ENCODE results near the gene PRKAR1B. TPM values are rescaled to one million over a fixed set of nuclear protein-coding genes. Genes with fewer than 3 reads are reported as not detected.

The PRKAR1B gene
- total and polyA plus RNA-seq, 10 of the 15 experiments (the other 5 are each of a cell fraction or from before 2014, with no cell fraction given): 1.4 to 45.6 (median 19.3) TPM

DNA sequence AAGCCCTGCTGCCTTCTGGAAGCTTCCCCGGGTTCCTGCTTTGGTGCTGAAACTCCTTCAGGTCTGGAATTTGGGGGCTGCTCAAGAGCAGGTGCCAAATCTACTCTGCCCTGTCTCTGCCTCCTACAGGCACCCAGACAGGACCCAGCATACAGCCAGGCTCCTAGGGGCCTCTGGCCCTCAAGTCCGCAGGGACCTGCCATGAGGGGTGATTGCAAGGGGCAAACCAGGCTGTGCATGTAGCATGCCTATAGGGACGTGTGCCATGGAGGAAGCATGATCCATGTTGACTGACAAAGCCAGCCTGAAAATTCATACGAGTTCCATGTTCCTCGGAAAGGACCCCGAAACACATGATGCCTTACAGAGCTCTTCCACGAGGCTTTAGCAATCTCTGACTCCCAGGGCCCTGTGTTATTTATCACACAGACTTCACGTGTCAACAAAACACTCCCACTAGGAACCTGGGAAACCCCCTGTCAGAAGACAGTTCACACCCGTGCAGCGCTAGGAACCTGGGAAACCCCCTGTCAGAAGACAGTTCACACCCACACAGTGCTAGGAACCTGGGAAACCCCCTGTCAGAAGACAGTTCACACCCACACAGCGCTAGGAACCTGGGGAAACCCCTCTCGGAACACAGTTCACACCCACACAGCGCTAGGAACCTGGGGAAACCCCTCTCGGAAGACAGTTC is 75.9 kb downstream of the PRKAR1B start (continued):
- no peak for TF ChIP-seq STAT1 (conservative IDR thresholded peaks at IDR 0.05)
- no peak for TF ChIP-seq ATF7 (IDR thresholded peaks at IDR 0.05; ENCODE audit: low read depth)
- TF ChIP-seq SREBF1 (IDR thresholded peaks at IDR 0.05; ENCODE audit: low read length): no peak

DNA sequence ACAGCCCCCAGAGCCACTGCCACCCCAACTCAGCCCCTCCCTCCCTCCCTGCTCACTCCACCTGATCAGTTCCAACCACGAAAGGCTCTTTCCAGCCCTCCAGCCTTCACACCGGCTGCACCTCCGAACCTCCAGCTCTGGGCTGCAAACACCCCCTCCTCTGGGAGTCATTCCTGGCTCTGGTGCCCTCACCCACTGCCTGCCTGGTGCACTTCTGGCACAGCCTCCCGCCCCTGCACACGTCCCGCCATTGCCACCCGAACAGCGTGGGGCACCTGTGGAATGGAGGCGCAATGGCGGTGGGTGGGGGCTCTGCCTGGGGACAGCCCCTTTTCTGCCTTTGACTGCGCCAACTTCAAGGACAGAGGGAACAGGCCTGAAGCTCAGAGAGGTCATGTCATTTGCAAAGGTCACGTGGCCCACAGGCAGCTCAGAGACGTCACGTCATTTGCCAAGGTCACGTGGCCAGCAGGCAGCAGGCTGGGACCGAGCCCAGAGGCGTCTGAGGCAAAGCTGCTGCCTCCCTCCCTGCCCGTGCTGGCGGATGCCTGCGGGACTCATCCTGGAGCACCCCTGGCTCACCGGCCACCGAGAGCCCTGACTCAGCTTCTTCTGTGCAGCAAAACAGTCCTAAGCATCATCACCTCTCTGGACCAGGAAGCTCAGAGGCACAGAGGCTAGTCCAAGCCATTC is 76.6 kb downstream of the PRKAR1B start:
- Histone ChIP-seq H3K27me3 (replicated peaks in 1 of 2; ENCODE audit: control insufficient read depth in 2 of 2, insufficient read depth in 2 of 2, low read length in 1 of 2) (no peaks in the 10 kb centered on the region), H3K9me3 (replicated peaks; ENCODE audit: control insufficient read depth, insufficient read depth, low read length) (peaks cover 22% of the 10 kb centered on the region; the same call in 2 of the 3 replicates), H3K4me3 (no peak overlapping the region), H3K79me2 (ENCODE audit: control insufficient read depth, insufficient read depth, low read length) (no peaks in the 10 kb centered on the region), H2AFZ (ENCODE audit: control insufficient read depth, low read depth, low read length) (no peak overlapping the region), H3K9ac (ENCODE audit: control insufficient read depth, insufficient read depth, low read length) (no peak overlapping the region), H3K4me1 (ENCODE audit: control insufficient read depth, insufficient read depth, low read length) (no peaks in the 10 kb centered on the region), H3K4me2 (ENCODE audit: control insufficient read depth, insufficient read depth) (no peak overlapping the region), H3K27ac (ENCODE audit: control insufficient read depth, insufficient read depth) (no peak overlapping the region), H3K36me3 (ENCODE audit: control insufficient read depth in 2 of 2, insufficient read depth in 2 of 2, low read length in 1 of 2) (no peaks in the 10 kb centered on the region; a peak in 2 of 4 replicates), H4K20me1 (ENCODE audit: control insufficient read depth, insufficient read depth) (no peaks in the 10 kb centered on the region)
- TF ChIP-seq SUPT20H (IDR thresholded peaks at IDR 0.05; ENCODE audit: borderline replicate concordance, control insufficient read depth, low read depth, low read length): no peak
- intact Hi-C loops (cut with micrococcal nuclease; ENCODE audit: unreplicated experiment) (no loop called here), in situ Hi-C loops (cut with MboI) (no loop called here)
- no peak for FAIRE-seq
- BruUV-seq (replicated peaks): no TSS peak
- no peak for DNase-seq (ENCODE audit: low read depth, low spot score)
- WGBS (ENCODE audit: insufficient coverage, insufficient replicate concordance, low lambda C conversion rate, missing lambda C conversion rate): 96% methylated on average over 18 of the region's 22 CpGs
- ATAC-seq: no peak
- ChIA-PET SMC1A (ENCODE audit: uncharacterized antibody, unreplicated experiment) (no interaction called here), CTCF (no interaction called here), POLR2A (no interaction called here), RAD21 (ENCODE audit: unreplicated experiment) (no interaction called here)

DNA sequence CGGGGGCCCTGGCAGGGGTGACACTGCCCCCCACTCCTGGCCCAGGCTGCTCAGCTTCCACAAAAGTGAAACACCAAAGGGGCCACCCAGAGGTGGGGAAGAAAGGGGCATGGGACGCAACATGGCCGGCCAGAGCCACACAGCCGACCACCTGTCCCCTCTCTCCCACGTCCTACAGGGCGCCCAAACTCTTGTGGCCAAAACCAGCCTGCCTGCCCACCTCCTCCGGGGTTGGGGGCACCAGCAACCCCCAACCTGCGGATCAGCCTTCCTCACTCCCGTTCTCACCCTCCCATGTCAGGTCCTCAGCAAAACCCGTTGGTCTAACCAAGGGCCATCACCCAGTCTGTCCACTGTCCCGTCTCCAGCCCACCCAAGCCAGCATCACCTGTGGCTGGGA is 80.1 kb downstream of the PRKAR1B start:
- no peaks in the 10 kb centered on the region for H3K27me3 ChIP-seq (replicated peaks in 1 of 2; ENCODE audit: control insufficient read depth in 2 of 2, insufficient read depth in 2 of 2, low read length in 1 of 2)
- H3K9me3 ChIP-seq (replicated peaks; ENCODE audit: control insufficient read depth, insufficient read depth, low read length): peaks cover 5% of the 10 kb centered on the region; the same call in 2 of the 3 replicates
- H3K36me3 ChIP-seq (ENCODE audit: control insufficient read depth in 2 of 2, insufficient read depth in 2 of 2, low read length in 1 of 2): no peaks in the 10 kb centered on the region; a peak in 2 of 4 replicates
- ChIA-PET CTCF (no interaction called here), POLR2A (no interaction called here), RAD21 (ENCODE audit: unreplicated experiment) (no interaction called here), SMC1A (ENCODE audit: uncharacterized antibody, unreplicated experiment) (no interaction called here)
- H2AFZ ChIP-seq (ENCODE audit: control insufficient read depth, low read depth, low read length): no peak overlapping the region
- H3K9ac ChIP-seq (ENCODE audit: control insufficient read depth, insufficient read depth, low read length): no peak overlapping the region
- H3K4me1 ChIP-seq (ENCODE audit: control insufficient read depth, insufficient read depth, low read length): no peaks in the 10 kb centered on the region
- H3K4me2 ChIP-seq (ENCODE audit: control insufficient read depth, insufficient read depth): no peak overlapping the region
- TF ChIP-seq HCFC1 (IDR thresholded peaks at IDR 0.05; ENCODE audit: low read length): no peak
- intact Hi-C loops (cut with micrococcal nuclease; ENCODE audit: unreplicated experiment): no loop called here
- no peak for DNase-seq (ENCODE audit: low read depth, low spot score)
- WGBS (ENCODE audit: insufficient coverage, insufficient replicate concordance, low lambda C conversion rate, missing lambda C conversion rate): 98% methylated on average over 11 of the region's 11 CpGs
- H3K79me2 ChIP-seq (ENCODE audit: control insufficient read depth, insufficient read depth, low read length): no peaks in the 10 kb centered on the region
- no peak overlapping the region for H3K27ac ChIP-seq (ENCODE audit: control insufficient read depth, insufficient read depth)
- H3K4me3 ChIP-seq: no peak overlapping the region
- BruUV-seq (replicated peaks): no TSS peak
- no peak for FAIRE-seq
- in situ Hi-C loops (cut with MboI): no loop called here
- no peaks in the 10 kb centered on the region for H4K20me1 ChIP-seq (ENCODE audit: control insufficient read depth, insufficient read depth)
- no peak for ATAC-seq

Measured in GM12878 (cell line).